22Rv1 (cell line): ENCODE measurements around the gene PLSCR1.

ENCODE experiments used
- ZFX ChIP-seq: fragments of 450-650 bp; IDR thresholded peaks from 2 replicates; pipeline ENCODE4 v1.6.1; 2017; ENCODE audit warnings: antibody characterized with exemption, borderline replicate concordance
- TF ChIP-seq, protein P1 (sequence below): fragments of 450-650 bp; IDR thresholded peaks from 2 replicates; pipeline ENCODE4 v1.5.1; 2017; ENCODE audit warnings: mild to moderate bottlenecking

GRCh38 chr3:146585156-146585555 lies 40.7 kb upstream of the PLSCR1 start:
- TF ChIP-seq, protein P1, sequence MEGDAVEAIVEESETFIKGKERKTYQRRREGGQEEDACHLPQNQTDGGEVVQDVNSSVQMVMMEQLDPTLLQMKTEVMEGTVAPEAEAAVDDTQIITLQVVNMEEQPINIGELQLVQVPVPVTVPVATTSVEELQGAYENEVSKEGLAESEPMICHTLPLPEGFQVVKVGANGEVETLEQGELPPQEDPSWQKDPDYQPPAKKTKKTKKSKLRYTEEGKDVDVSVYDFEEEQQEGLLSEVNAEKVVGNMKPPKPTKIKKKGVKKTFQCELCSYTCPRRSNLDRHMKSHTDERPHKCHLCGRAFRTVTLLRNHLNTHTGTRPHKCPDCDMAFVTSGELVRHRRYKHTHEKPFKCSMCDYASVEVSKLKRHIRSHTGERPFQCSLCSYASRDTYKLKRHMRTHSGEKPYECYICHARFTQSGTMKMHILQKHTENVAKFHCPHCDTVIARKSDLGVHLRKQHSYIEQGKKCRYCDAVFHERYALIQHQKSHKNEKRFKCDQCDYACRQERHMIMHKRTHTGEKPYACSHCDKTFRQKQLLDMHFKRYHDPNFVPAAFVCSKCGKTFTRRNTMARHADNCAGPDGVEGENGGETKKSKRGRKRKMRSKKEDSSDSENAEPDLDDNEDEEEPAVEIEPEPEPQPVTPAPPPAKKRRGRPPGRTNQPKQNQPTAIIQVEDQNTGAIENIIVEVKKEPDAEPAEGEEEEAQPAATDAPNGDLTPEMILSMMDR = no peak
- TF ChIP-seq ZFX = no peak
